GM18511 (cell line): Measurements from ENCODE around the gene EDN2.

Experiments used
- ATAC-seq: cut with Tn5 transposase; IDR thresholded peaks from one replicate; pipeline ENCODE4 v1.9.1; 2021; ENCODE audit warnings: mild to moderate bottlenecking, moderate library complexity; ENCODE audit not compliant: unreplicated experiment

The EDN2 gene

GRCh38 chr1:41484402-41485241, at the start of gene EDN2:
Gene EDN2 (minus strand): TSS chr1:41484683. CDS start chr1:41484601, 82 bp downstream.
- ATAC-seq: no peak

- no peak for ATAC-seq
Observed at GRCh38 chr1:41533731-41534080, 49.2 kb upstream of the EDN2 start.

- ATAC-seq: no peak
Observed at GRCh38 chr1:41533016-41533730, 48.7 kb upstream of the EDN2 start.

GRCh38 chr1:41532206-41532975, 47.9 kb upstream of the EDN2 start:
- ATAC-seq: no peak

- ATAC-seq: no peak
Observed at GRCh38 chr1:41530411-41530810, 45.9 kb upstream of the EDN2 start.

- ATAC-seq: no peak
Observed at GRCh38 chr1:41529621-41530395, 45.3 kb upstream of the EDN2 start.

- no peak for ATAC-seq
Observed at GRCh38 chr1:41528726-41529605, 44.5 kb upstream of the EDN2 start.

- ATAC-seq: no peak
Observed at GRCh38 chr1:41528106-41528505, 43.6 kb upstream of the EDN2 start.

- ATAC-seq: no peak
Observed at GRCh38 chr1:41526956-41527561, 42.6 kb upstream of the EDN2 start.

- no peak for ATAC-seq
Observed at GRCh38 chr1:41525891-41526587, 41.6 kb upstream of the EDN2 start.

GRCh38 chr1:41524676-41525675, 40.5 kb upstream of the EDN2 start:
- ATAC-seq: no peak

GRCh38 chr1:41523949-41524675, 39.6 kb upstream of the EDN2 start:
- no peak for ATAC-seq

GRCh38 chr1:41523071-41523470, 38.6 kb upstream of the EDN2 start:
- no peak for ATAC-seq

- no peak for ATAC-seq
Observed at GRCh38 chr1:41521766-41522165, 37.3 kb upstream of the EDN2 start.

GRCh38 chr1:41520951-41521752, 36.7 kb upstream of the EDN2 start:
- no peak for ATAC-seq

- ATAC-seq: no peak
Observed at GRCh38 chr1:41519667-41520066, 35.2 kb upstream of the EDN2 start.
